ENCODE measurements around the gene ZNF256. TPM values are rescaled to one million over a fixed set of nuclear protein-coding genes. Genes with fewer than 3 reads are reported as not detected.

ZNF256 gene
- total RNA-seq, 4 donors from 2014 or later: 5.7 to 11.1 (median 6.3) TPM

GRCh38 chr19:57964761-57965160 is 17.3 kb upstream of the ZNF256 start:
- no peak overlapping the region for H3K27ac ChIP-seq
- WGBS, 2 donors: 84 to 94% methylated on average over 8 of the region's 8 CpGs
- no peaks in the 10 kb centered on the region for H3K9me3 ChIP-seq
- no peaks in the 10 kb centered on the region for H3K36me3 ChIP-seq
- intact Hi-C loops (cut with DNase I): no loop called here
- H3K27me3 ChIP-seq: no peaks in the 10 kb centered on the region
- DNase-seq: no peak
- TF ChIP-seq POLR2A (IDR thresholded peaks at IDR 0.05): no peak
- no peak for TF ChIP-seq CTCF (IDR thresholded peaks at IDR 0.05)
- no peaks in the 10 kb centered on the region for H3K4me1 ChIP-seq
- H3K4me3 ChIP-seq (replicated peaks in 1 of 3): no peak overlapping the region

- Histone ChIP-seq H3K36me3 (no peaks in the 10 kb centered on the region), H3K4me3 (replicated peaks in 1 of 3) (no peak overlapping the region), H3K27me3 (no peaks in the 10 kb centered on the region), H3K4me1 (no peaks in the 10 kb centered on the region), H3K9me3 (no peaks in the 10 kb centered on the region), H3K27ac (no peak overlapping the region)
- WGBS, 2 donors: 74 to 89% methylated on average over 1 of the region's 1 CpG
- intact Hi-C loops (cut with DNase I): no loop called here
- no peak for DNase-seq
- TF ChIP-seq CTCF (IDR thresholded peaks at IDR 0.05): no peak
- TF ChIP-seq POLR2A (IDR thresholded peaks at IDR 0.05): no peak
These were observed 14.3 kb upstream of the ZNF256 start for GRCh38 chr19:57961785-57962184.

GRCh38 chr19:57954996-57955395 is 7.5 kb upstream of the ZNF256 start:
- Histone ChIP-seq H3K9me3 (no peaks in the 10 kb centered on the region), H3K27ac (no peak overlapping the region)
- intact Hi-C loops (cut with DNase I): no loop called here

GRCh38 chr19:57949702-57950101 is 2.2 kb upstream of the ZNF256 start:
- Histone ChIP-seq H3K36me3 (no peaks in the 10 kb centered on the region), H3K9me3 (no peaks in the 10 kb centered on the region), H3K4me3 (replicated peaks in 1 of 3) (no peak overlapping the region), H3K4me1 (peaks cover 11% of the 10 kb centered on the region in 2 donors), H3K27ac (no peak overlapping the region), H3K27me3 (no peaks in the 10 kb centered on the region)
- 88 to 91% methylated on average over 9 to 12 of the region's 12 CpGs for WGBS, 2 donors
- DNase-seq: no peak
- TF ChIP-seq CTCF (IDR thresholded peaks at IDR 0.05) (no peak), POLR2A (IDR thresholded peaks at IDR 0.05) (no peak)
- intact Hi-C loops (cut with DNase I): no loop called here

More at GRCh38 chr19:57954996-57955395, 7.5 kb upstream of the ZNF256 start:
- no peak for DNase-seq
- H3K4me1 ChIP-seq: no peaks in the 10 kb centered on the region
- TF ChIP-seq POLR2A (IDR thresholded peaks at IDR 0.05) (no peak), CTCF (IDR thresholded peaks at IDR 0.05) (no peak)
- WGBS, 2 donors: 78 to 91% methylated on average over 4 of the region's 4 CpGs
- H3K27me3 ChIP-seq: no peaks in the 10 kb centered on the region
- H3K4me3 ChIP-seq (replicated peaks in 1 of 3): no peak overlapping the region
- no peaks in the 10 kb centered on the region for H3K36me3 ChIP-seq

GRCh38 chr19:57949296-57949695 is 1.8 kb upstream of the ZNF256 start:
- TF ChIP-seq CTCF (IDR thresholded peaks at IDR 0.05) (no peak), POLR2A (IDR thresholded peaks at IDR 0.05) (no peak)
- H3K27me3 ChIP-seq: no peaks in the 10 kb centered on the region
- no peaks in the 10 kb centered on the region for H3K36me3 ChIP-seq
- 92% methylated on average over 12 to 24 of the region's 24 CpGs for WGBS, 2 donors
- no peak for DNase-seq
- H3K9me3 ChIP-seq: no peaks in the 10 kb centered on the region
- H3K4me1 ChIP-seq: peaks cover 11% of the 10 kb centered on the region in 2 donors
- H3K4me3 ChIP-seq (replicated peaks in 1 of 3): no peak overlapping the region
- no peak overlapping the region for H3K27ac ChIP-seq
- intact Hi-C loops (cut with DNase I): no loop called here

All from thyroid gland (tissue), 4 donors.